Astrocyte of the cerebellum (primary cell): Measurements from ENCODE around the gene TRABD2B.

Experiments
- DNase-seq: peaks from one replicate; pipeline ENCODE4 v3.0.0-alpha.2; 2011; ENCODE audit warnings: low read depth
- H3K4me3 ChIP-seq: 2 replicates; pipeline ENCODE4 v1.5.1; 2011; ENCODE audit warnings: mild to moderate bottlenecking, low read depth, low read length, moderate library complexity
- in situ Hi-C: cut with HindIII; loops from 2 replicates; pipeline ENCODE4 v1.10.0; 2017; ENCODE audit warnings: low sequenced_read_pairs
- TF ChIP-seq, protein P1 (sequence below): IDR thresholded peaks from 2 replicates; pipeline ENCODE4 v1.5.1; 2012; ENCODE audit warnings: low read length, low read depth, moderate library complexity, mild to moderate bottlenecking; ENCODE audit errors: missing control alignments

TRABD2B gene

DNA sequence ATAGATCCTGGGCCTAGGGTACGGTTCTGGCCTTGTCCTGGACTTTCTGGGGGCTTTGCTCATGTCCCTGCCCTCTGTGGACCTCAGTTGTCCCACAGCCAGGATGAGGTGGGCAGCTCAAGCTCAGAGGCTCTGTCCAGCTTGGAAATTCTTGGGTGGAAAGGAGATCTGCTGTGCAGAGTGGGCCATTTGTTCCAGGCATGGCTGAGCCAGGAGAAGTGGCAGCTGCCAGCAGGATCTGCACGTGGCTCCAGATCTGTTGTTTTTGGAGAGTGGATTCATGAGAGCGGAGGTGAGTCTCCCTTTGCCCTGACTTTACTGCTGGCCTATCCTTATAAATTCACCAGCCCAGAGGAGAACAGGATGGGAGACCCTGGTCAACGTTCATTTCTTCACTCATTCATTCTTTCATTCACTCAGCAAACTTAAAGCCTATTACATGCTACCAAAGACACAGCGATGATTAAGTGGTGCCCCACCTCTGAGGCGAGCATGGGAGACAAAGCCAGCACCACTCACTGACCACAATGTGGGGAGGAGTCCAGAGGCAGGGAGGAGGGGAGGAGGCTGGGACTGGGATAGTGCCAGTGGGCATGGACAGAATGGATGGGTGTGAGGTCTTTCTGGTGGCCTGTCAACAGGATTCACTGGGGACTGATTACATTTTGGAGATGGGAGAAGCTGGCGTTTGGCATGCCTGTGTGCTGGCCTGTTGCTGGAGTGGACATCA, 205.1 kb downstream of the TRABD2B start:
- H3K4me3 ChIP-seq = no peak overlapping the region
- TF ChIP-seq, protein P1, sequence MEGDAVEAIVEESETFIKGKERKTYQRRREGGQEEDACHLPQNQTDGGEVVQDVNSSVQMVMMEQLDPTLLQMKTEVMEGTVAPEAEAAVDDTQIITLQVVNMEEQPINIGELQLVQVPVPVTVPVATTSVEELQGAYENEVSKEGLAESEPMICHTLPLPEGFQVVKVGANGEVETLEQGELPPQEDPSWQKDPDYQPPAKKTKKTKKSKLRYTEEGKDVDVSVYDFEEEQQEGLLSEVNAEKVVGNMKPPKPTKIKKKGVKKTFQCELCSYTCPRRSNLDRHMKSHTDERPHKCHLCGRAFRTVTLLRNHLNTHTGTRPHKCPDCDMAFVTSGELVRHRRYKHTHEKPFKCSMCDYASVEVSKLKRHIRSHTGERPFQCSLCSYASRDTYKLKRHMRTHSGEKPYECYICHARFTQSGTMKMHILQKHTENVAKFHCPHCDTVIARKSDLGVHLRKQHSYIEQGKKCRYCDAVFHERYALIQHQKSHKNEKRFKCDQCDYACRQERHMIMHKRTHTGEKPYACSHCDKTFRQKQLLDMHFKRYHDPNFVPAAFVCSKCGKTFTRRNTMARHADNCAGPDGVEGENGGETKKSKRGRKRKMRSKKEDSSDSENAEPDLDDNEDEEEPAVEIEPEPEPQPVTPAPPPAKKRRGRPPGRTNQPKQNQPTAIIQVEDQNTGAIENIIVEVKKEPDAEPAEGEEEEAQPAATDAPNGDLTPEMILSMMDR = no peak
- in situ Hi-C loops = no loop called here
- DNase-seq = no peak

DNA sequence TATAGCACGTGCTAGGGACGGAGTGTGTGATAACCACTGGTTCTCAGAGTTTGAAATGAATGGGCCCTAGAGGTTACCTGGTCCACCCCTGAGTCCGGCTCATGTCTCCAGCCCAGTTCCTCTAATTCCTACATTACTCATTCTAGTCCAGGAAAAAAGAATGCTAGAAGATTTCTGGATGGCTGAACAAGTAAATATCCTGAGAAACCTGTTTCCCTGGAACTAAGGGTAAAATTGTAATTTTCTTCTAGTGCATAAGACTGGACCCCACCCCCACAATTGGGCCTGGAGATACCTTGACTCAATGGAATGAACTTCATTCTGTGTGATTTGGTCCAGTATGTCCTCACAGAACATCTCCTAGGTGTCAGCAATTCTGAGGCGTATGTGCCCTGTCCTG, 208.4 kb downstream of the TRABD2B start:
- no peak for DNase-seq
- TF ChIP-seq, protein P1 = no peak
- H3K4me3 ChIP-seq = no peak overlapping the region
- in situ Hi-C loops = no loop called here

DNA sequence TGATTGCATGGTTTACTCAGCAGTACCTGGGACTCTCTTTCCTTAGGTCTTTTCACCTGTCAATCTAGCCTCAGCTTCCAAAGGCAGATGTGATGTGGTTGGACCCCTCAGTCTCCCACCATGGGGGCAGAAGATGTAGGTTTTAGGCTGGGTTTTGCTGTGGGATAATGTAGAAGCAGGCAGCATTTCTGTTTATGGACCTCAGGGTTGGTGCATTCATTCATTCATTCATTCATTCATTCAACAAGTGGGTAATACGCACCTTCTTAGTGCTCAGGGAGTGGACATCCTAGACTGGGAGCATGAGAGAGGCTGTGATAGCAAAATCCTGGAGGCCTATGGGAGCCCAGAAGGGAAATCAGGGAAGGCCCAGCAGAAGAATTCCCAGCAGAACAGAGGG, 209.6 kb downstream of the TRABD2B start:
- no peak overlapping the region for H3K4me3 ChIP-seq
- TF ChIP-seq, protein P1 = no peak
- in situ Hi-C loops = no loop called here
- no peak for DNase-seq

DNA sequence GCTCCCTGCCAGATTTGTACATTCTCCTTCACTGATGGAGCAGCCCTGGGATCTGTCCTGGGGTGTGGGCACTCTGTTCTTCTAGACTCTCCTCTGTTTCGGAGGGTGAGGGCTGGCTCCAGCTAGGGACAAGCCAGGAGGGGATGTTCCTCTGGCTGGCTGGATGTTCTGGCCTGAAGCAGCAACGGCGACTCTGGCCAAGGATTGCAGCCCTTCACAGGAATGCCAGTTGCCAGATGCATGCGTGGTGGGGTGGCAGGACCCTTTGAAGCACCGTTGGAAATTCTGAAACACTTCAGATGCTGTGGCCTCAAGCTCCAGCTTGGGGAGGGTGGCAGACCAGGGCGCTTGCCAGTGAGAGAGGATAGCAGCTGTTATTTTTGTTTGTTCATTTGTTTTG, 210.9 kb downstream of the TRABD2B start:
- TF ChIP-seq, protein P1 = no peak

DNA sequence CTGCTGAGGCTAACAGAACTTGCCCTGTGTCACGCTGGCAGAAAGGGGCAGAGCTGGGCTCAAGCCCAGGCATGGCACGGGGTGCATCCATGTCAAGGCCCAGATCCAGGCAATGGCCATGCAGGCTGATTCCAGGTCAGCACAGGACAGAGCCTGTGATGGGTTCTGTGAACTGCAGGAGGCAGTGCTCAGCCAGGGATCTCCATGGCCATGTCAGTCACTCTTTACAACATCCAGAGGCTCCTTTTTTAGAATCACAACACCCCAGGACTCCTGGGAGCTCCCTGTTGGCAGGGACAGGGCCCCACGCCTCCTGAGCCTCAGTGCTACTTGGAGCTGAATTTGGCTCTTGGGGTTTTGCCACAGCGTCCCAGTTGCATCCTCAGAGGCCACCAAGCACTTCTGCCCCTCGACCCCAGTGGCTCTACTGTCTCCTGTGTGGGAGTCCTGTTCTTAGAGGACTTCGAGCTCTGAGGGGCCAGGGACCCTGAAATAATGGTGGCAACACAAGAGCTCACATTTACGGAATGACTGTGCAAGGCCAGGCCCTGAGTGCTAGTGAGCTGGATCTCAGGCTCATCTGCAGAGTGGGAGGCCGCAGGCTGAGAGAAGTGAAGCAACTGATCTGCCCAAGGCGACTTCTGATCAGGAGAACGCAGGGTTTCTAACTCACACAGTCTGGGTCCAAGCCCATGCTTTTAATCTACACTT, 211.5 kb downstream of the TRABD2B start:
- TF ChIP-seq, protein P1 = peak; percentile 2
- DNase-seq = no peak
- in situ Hi-C loops = no loop called here
- no peak overlapping the region for H3K4me3 ChIP-seq

More for the DNA sequence above, 210.9 kb downstream of the TRABD2B start:
- in situ Hi-C loops = no loop called here
- no peak overlapping the region for H3K4me3 ChIP-seq
- no peak for DNase-seq

DNA sequence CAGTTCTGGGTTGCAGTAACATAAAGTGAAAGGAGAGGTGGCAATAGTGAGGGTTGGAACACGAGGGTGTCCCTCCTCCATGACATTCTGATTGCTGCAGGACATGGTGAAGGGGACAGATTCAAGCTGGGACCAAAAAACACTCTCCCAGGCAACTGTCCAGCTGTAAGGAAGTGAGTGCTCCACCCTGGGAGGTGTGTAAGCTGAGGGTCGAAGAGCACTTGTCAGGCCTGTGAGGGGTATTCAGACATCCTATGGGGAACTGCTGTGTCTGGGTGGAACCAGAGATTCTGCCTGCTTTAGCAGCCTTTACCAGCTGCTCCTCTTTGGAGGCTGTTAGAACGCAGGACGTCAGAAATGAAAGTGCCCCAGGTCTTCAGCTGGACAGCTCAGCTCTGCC, 212.1 kb downstream of the TRABD2B start:
- TF ChIP-seq, protein P1 = no peak
- in situ Hi-C loops = no loop called here
- H3K4me3 ChIP-seq = no peak overlapping the region
- no peak for DNase-seq
